IMR-90 (cell line): ENCODE measurements around the gene MRPS5. TPM values are rescaled to one million over a fixed set of nuclear protein-coding genes. Genes with fewer than 3 reads are reported as not detected.

ENCODE experiments used
- ATAC-seq: fragments of 200-7000 bp; cut with Tn5 transposase; 2 replicates; pipeline ENCODE4 v1.9.1; 2020; ENCODE audit warnings: low read depth, mild to moderate bottlenecking, moderate library complexity
- BruUV-seq: library from RNA; stranded (reverse); fragments of 400-500 nt; replicated peaks from 2 replicates; lab custom pipeline; 2021; lab: Mats Ljungman, UMichigan
- CTCF ChIA-PET: fragments of 300-600 bp; formaldehyde crosslinking; extraction: SDS; loops from one replicate; lab custom pipeline; 2021; ENCODE audit warnings: antibody characterized with exemption; lab: Yijun Ruan, JAX
- POLR2A ChIA-PET: fragments of 300-600 bp; sonication (Branson Sonifier 250); formaldehyde crosslinking; loops from one replicate; lab custom pipeline; 2022; ENCODE audit warnings: antibody characterized with exemption; ENCODE audit not compliant: unreplicated experiment; lab: Charles Lee
- DNase-seq: peaks from one replicate; pipeline ENCODE4 v3.0.0; 2013
- H2AFZ ChIP-seq: replicated peaks from 2 replicates; pipeline ENCODE3; 2013; ENCODE audit warnings: low read length, mild to moderate bottlenecking; ENCODE audit not compliant: poor library complexity
- H2AK5ac ChIP-seq: 2 replicates; pipeline ENCODE4 v1.6.1; 2013; ENCODE audit warnings: low read depth, low read length, inconsistent platforms
- H2AK9ac ChIP-seq: replicated peaks from 2 replicates; pipeline ENCODE3; 2013; ENCODE audit warnings: mild to moderate bottlenecking, low read depth, low read length, moderate library complexity; ENCODE audit not compliant: poor library complexity
- H2BK120ac ChIP-seq: 2 replicates; pipeline ENCODE4 v1.6.1; 2013; ENCODE audit warnings: low read depth, low read length, inconsistent platforms
- H2BK15ac ChIP-seq: 3 replicates; pipeline ENCODE4 v1.6.1; 2013; ENCODE audit warnings: low read depth, low read length, inconsistent platforms
- H2BK20ac ChIP-seq: 2 replicates; pipeline ENCODE4 v1.6.1; 2013; ENCODE audit warnings: low read depth, mild to moderate bottlenecking, inconsistent platforms, low read length, moderate library complexity
- H2BK5ac ChIP-seq: 2 replicates; pipeline ENCODE4 v1.6.1; 2013; ENCODE audit warnings: mild to moderate bottlenecking, low read depth, low read length, inconsistent platforms; ENCODE audit not compliant: poor library complexity, severe bottlenecking
- H3K14ac ChIP-seq: replicated peaks from 2 replicates; pipeline ENCODE4 v1.6.1; 2013; ENCODE audit warnings: low read depth, low read length, inconsistent platforms
- H3K18ac ChIP-seq: 2 replicates; pipeline ENCODE4 v1.6.1; 2013; ENCODE audit warnings: low read depth, low read length, control low read depth
- H3K23ac ChIP-seq: 2 replicates; pipeline ENCODE4 v1.6.1; 2013; ENCODE audit warnings: low read depth, low read length, inconsistent platforms
- H3K27ac ChIP-seq: 2 replicates; pipeline ENCODE4 v1.5.1; 2013; ENCODE audit warnings: mild to moderate bottlenecking, control low read depth, low read length; ENCODE audit not compliant: insufficient read depth
- H3K27me3 ChIP-seq: 2 replicates; pipeline ENCODE4 v1.6.1; 2013; ENCODE audit warnings: low read length; ENCODE audit not compliant: control insufficient read depth, insufficient read depth
- H3K36me3 ChIP-seq: 2 replicates; pipeline ENCODE4 v1.6.1; 2013; ENCODE audit warnings: low read length, mixed read lengths; ENCODE audit not compliant: control insufficient read depth, insufficient read depth
- H3K4ac ChIP-seq: 2 replicates; pipeline ENCODE4 v1.6.1; 2013; ENCODE audit warnings: low read depth, low read length, inconsistent platforms
- H3K4me1 ChIP-seq: 2 replicates; pipeline ENCODE4 v1.6.1; 2013; ENCODE audit warnings: low read length, mixed read lengths; ENCODE audit not compliant: control insufficient read depth, insufficient read depth
- H3K4me2 ChIP-seq: 2 replicates; pipeline ENCODE4 v1.6.1; 2013; ENCODE audit warnings: low read depth, mild to moderate bottlenecking, control low read depth, low read length, moderate library complexity
- H3K4me3 ChIP-seq: 2 replicates; pipeline ENCODE4 v1.5.1; 2013; ENCODE audit warnings: low read depth, mild to moderate bottlenecking, control low read depth, low read length, moderate library complexity; ENCODE audit not compliant: insufficient read depth
- H3K56ac ChIP-seq: 2 replicates; pipeline ENCODE4 v1.6.1; 2013; ENCODE audit warnings: low read length, inconsistent platforms; ENCODE audit not compliant: insufficient read depth; ENCODE audit errors: extremely low read depth
- H3K79me1 ChIP-seq, 2 experiments: 2 replicates each; pipeline ENCODE4 v1.6.1; 2013; ENCODE audit warnings: low read length in 2 of 2, inconsistent platforms in 1 of 2, low read depth in 1 of 2
- H3K9ac ChIP-seq: 2 replicates; pipeline ENCODE4 v1.6.1; 2013; ENCODE audit warnings: low read depth, low read length, control low read depth
- H3K9me1 ChIP-seq: 2 replicates; pipeline ENCODE4 v1.6.1; 2013; ENCODE audit warnings: low read length, inconsistent platforms; ENCODE audit not compliant: insufficient read depth
- H3K9me3 ChIP-seq: 2 replicates; pipeline ENCODE4 v1.6.1; 2013; ENCODE audit warnings: low read length; ENCODE audit not compliant: control insufficient read depth, insufficient read depth
- H4K20me1 ChIP-seq: 2 replicates; pipeline ENCODE4 v1.6.1; 2013; ENCODE audit warnings: low read length, inconsistent platforms; ENCODE audit not compliant: insufficient read depth
- H4K5ac ChIP-seq: 2 replicates; pipeline ENCODE4 v1.6.1; 2013; ENCODE audit warnings: mild to moderate bottlenecking, low read depth, low read length, control low read depth
- H4K8ac ChIP-seq, 2 experiments: 2 replicates each; pipeline ENCODE4 v1.6.1; 2013; ENCODE audit warnings: low read depth in 2 of 2, low read length in 2 of 2, control low read depth in 1 of 2, inconsistent platforms in 1 of 2
- H4K91ac ChIP-seq: 2 replicates; pipeline ENCODE4 v1.6.1; 2013; ENCODE audit warnings: low read depth, low read length, inconsistent platforms; ENCODE audit not compliant: insufficient read depth
- BHLHE40 ChIP-seq: fragments of 150-350 bp; IDR thresholded peaks from 2 replicates; pipeline ENCODE4 v1.6.1; 2016; ENCODE audit warnings: mild to moderate bottlenecking, low read depth, low read length
- FOS ChIP-seq: fragments of 150-350 bp; IDR thresholded peaks from 2 replicates; pipeline ENCODE4 v1.6.1; 2016; ENCODE audit warnings: low read depth, low read length
- NFE2L2 ChIP-seq: fragments of 150-350 bp; IDR thresholded peaks from 2 replicates; pipeline ENCODE4 v1.6.1; 2016; ENCODE audit warnings: low read depth, mild to moderate bottlenecking, low read length
- POLR2A ChIP-seq: IDR thresholded peaks from 2 replicates; pipeline ENCODE4 v1.6.1; 2012; ENCODE audit warnings: mild to moderate bottlenecking, low read depth, low read length
- RAD21 ChIP-seq: IDR thresholded peaks from 2 replicates; pipeline ENCODE4 v1.6.1; 2012; ENCODE audit warnings: low read length, improper control_type of control experiment
- RCOR1 ChIP-seq: IDR thresholded peaks from 2 replicates; pipeline ENCODE4 v1.6.1; 2012; ENCODE audit warnings: mild to moderate bottlenecking, low read length, improper control_type of control experiment; ENCODE audit not compliant: insufficient replicate concordance
- RFX5 ChIP-seq: IDR thresholded peaks from 2 replicates; pipeline ENCODE4 v1.8.0; 2012; ENCODE audit warnings: low read depth, mild to moderate bottlenecking, low read length, moderate library complexity
- SMC3 ChIP-seq: fragments of 150-350 bp; IDR thresholded peaks from 2 replicates; pipeline ENCODE4 v1.6.1; 2016; ENCODE audit warnings: low read depth, mild to moderate bottlenecking, antibody characterized with exemption, low read length, moderate library complexity
- WGBS, 2 experiments: methylation state at CpG; one replicate each; pipeline versions ENCODE4 v1.1.5 to v1.1.7; 2013; ENCODE audit warnings: missing lambda C conversion rate in 2 of 2; ENCODE audit not compliant: insufficient read length in 1 of 2; ENCODE audit errors: extremely low coverage in 2 of 2; 5-methylcytosine and 5-hydroxymethylcytosine counted together
- dilution Hi-C: fragments of 300-500 bp; cut with HindIII; formaldehyde crosslinking; loops from one replicate; pipeline ENCODE4 v1.14.3; 2018; ENCODE audit warnings: low sequenced_read_pairs; ENCODE audit not compliant: unreplicated experiment
- in situ Hi-C: fragments of 300-500 bp; cut with MboI; formaldehyde crosslinking; loops from 3 replicates; pipeline ENCODE4 v1.14.3; 2019; ENCODE audit warnings: low sequenced_read_pairs, inconsistent platforms, mixed read lengths
- intact Hi-C: fragments of 100-400 bp; cut with micrococcal nuclease; formaldehyde crosslinking; loops from 2 replicates; pipeline ENCODE4 v1.10.0; 2022
- polyA plus RNA-seq, 3 experiments: library from polyadenylated mRNA; depleted of rRNA; stranded (reverse); fragments of >200 nt; gene quantifications; 2 replicates each; pipeline ENCODE4 v1.2.3, GENCODE V29; 2012; ENCODE audit warnings: low replicate concordance in 1 of 3
- total RNA-seq: library from RNA; depleted of rRNA; stranded (reverse); fragments of >200 nt; gene quantifications from 2 replicates; pipeline ENCODE4 v1.2.3, GENCODE V29; 2012
- TF ChIP-seq, protein P1 (sequence below): conservative IDR thresholded peaks from 2 replicates; pipeline ENCODE4 v1.5.1; 2012; ENCODE audit warnings: mild to moderate bottlenecking, low read depth, low read length, improper control_type of control experiment
- TF ChIP-seq, protein P2 (sequence below): fragments of 150-350 bp; IDR thresholded peaks from 2 replicates; pipeline ENCODE4 v1.6.1; 2017; ENCODE audit warnings: mild to moderate bottlenecking, antibody characterized with exemption, low read length, low read depth

MRPS5 gene
- total and polyA plus RNA-seq, 2 of the 4 experiments (the other 2 are of a cell fraction), result 27.6 to 44.1 TPM

DNA sequence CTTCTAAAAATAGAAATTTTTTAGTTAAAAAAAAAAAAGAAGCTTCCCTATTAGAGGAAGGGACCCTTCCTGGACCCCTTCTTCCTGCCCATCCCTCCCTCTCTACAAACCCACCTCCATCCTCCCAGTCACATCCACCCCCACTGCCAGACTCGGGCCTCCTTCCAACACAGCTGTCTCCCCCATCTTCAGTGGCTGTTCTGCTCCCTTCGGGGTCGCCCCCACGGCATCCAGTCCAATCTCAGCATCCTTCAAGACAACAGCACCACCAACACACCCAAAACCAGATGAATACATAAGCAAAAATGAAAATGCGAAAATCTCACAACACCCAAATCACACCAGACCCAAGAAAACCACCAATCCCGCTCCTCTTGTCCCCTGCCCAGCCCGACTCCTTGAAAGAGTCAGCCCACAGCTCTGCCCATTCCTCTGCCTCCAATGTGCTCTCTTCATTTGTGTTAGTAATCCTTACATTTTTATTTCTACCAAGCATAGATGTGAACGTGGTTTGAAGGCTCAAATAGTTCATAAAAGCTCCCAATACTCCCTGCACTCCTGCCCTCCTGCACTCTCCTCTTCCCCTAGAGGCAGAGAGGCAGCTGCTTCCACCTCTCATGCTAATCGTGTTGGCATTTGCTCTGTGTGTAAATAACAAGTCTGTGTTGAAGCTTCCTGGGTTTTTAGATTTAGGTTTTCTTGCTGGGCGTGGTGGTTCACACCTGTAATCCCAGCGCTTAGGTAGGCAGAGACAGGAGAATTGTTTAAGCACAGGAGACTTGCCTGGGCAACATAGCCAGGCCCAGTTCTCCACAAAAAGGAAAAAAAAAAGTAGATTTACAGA is 59.1 kb downstream of the MRPS5 start:
- Histone ChIP-seq H4K5ac (no peak overlapping the region), H2AFZ (no peak overlapping the region), H3K9me3 (no peaks in the 10 kb centered on the region), H4K8ac (no peak overlapping the region), H2BK120ac (no peak overlapping the region), H3K56ac (no peak overlapping the region), H2AK5ac (no peak overlapping the region), H3K4ac (no peak overlapping the region), H2BK15ac (no peak overlapping the region), H4K91ac (no peak overlapping the region), H2AK9ac (no peak overlapping the region), H3K4me1 (no peaks in the 10 kb centered on the region), H3K9me1 (no peaks in the 10 kb centered on the region), H2BK5ac (no peak overlapping the region), H3K79me1 (no peaks in the 10 kb centered on the region), H3K23ac (no peak overlapping the region), H3K27me3 (peaks cover 31% of the 10 kb centered on the region), H3K14ac (no peak overlapping the region), H3K18ac (no peak overlapping the region), H3K9ac (no peak overlapping the region), H3K4me3 (no peak overlapping the region), H3K4me2 (no peak overlapping the region), H3K27ac (no peak overlapping the region), H3K36me3 (no peaks in the 10 kb centered on the region), H4K20me1 (no peaks in the 10 kb centered on the region), H2BK20ac (no peak overlapping the region)
- in situ Hi-C loops, result no loop called here
- ChIA-PET CTCF (interaction anchor here (0.7 to 1.6 kb wide), 2 partner anchors 14 to 40 kb away, joined by 4 read pairs; no protein-coding TSS in a partner anchor), POLR2A (no interaction called here)
- no peak for DNase-seq
- BruUV-seq, result no TSS peak
- WGBS, 2 experiments, result no CpG with 5 or more reads among the region's 11 CpGs
- TF ChIP-seq POLR2A, result no peak
- TF ChIP-seq RAD21, result no peak
- TF ChIP-seq NFE2L2, result no peak
- TF ChIP-seq, protein P1, sequence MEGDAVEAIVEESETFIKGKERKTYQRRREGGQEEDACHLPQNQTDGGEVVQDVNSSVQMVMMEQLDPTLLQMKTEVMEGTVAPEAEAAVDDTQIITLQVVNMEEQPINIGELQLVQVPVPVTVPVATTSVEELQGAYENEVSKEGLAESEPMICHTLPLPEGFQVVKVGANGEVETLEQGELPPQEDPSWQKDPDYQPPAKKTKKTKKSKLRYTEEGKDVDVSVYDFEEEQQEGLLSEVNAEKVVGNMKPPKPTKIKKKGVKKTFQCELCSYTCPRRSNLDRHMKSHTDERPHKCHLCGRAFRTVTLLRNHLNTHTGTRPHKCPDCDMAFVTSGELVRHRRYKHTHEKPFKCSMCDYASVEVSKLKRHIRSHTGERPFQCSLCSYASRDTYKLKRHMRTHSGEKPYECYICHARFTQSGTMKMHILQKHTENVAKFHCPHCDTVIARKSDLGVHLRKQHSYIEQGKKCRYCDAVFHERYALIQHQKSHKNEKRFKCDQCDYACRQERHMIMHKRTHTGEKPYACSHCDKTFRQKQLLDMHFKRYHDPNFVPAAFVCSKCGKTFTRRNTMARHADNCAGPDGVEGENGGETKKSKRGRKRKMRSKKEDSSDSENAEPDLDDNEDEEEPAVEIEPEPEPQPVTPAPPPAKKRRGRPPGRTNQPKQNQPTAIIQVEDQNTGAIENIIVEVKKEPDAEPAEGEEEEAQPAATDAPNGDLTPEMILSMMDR, result no peak
- TF ChIP-seq FOS, result no peak
- TF ChIP-seq, protein P2, sequence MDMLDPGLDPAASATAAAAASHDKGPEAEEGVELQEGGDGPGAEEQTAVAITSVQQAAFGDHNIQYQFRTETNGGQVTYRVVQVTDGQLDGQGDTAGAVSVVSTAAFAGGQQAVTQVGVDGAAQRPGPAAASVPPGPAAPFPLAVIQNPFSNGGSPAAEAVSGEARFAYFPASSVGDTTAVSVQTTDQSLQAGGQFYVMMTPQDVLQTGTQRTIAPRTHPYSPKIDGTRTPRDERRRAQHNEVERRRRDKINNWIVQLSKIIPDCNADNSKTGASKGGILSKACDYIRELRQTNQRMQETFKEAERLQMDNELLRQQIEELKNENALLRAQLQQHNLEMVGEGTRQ, result no peak
- no peak for TF ChIP-seq BHLHE40
- no peak for TF ChIP-seq SMC3
- TF ChIP-seq RCOR1, result no peak
- TF ChIP-seq RFX5, result no peak
- intact Hi-C loops, result no loop called here
- dilution Hi-C loops, result no loop called here
- no peak for ATAC-seq
